H1 (cell line): ENCODE results near the gene HOXA11. TPM values are rescaled to one million over a fixed set of nuclear protein-coding genes. Genes with fewer than 3 reads are reported as not detected.

Source experiments
- CTCF ChIA-PET: fragments of 300-600 bp; sonication (Branson Sonifier 250); formaldehyde crosslinking; loops from one replicate; lab custom pipeline; 2021; ENCODE audit not compliant: partially characterized antibody; lab: Charles Lee
- POLR2A ChIA-PET: fragments of 300-600 bp; sonication (Branson Sonifier 250); formaldehyde crosslinking; loops from one replicate; lab custom pipeline; 2021; ENCODE audit warnings: inconsistent platforms; ENCODE audit not compliant: partially characterized antibody; lab: Charles Lee
- DNase-seq, 2 experiments: peaks; one replicate each; pipeline versions ENCODE4 v3.0.0 to v3.0.0-alpha.2; 2010 to 2022; ENCODE audit warnings: low spot score in 2 of 2, low read depth in 1 of 2, mixed read lengths in 1 of 2
- FAIRE-seq: peaks from 2 replicates; lab custom pipeline; 2011; peaks lifted over from hg19 to GRCh38; lab: Jason Lieb, UNC
- H2AFZ ChIP-seq: 2 replicates; pipeline ENCODE4 v1.8.1; 2012; ENCODE audit warnings: low read length, inconsistent platforms
- H2AK5ac ChIP-seq: 2 replicates; pipeline ENCODE4 v1.6.1; 2013; ENCODE audit warnings: low read depth, low read length
- H2BK120ac ChIP-seq: replicated peaks from 2 replicates; pipeline ENCODE3; 2013; ENCODE audit warnings: low read depth, low read length, inconsistent platforms
- H2BK12ac ChIP-seq: 2 replicates; pipeline ENCODE4 v1.6.1; 2013; ENCODE audit warnings: low read depth, low read length
- H2BK15ac ChIP-seq: 2 replicates; pipeline ENCODE4 v1.6.1; 2013; ENCODE audit warnings: low read length
- H2BK20ac ChIP-seq: 2 replicates; pipeline ENCODE4 v1.6.1; 2013; ENCODE audit warnings: low read length
- H2BK5ac ChIP-seq: 2 replicates; pipeline ENCODE4 v1.6.1; 2013; ENCODE audit warnings: low read depth, low read length
- H3K14ac ChIP-seq: 2 replicates; pipeline ENCODE4 v1.6.1; 2013; ENCODE audit warnings: inconsistent platforms; ENCODE audit not compliant: insufficient read length
- H3K18ac ChIP-seq: 2 replicates; pipeline ENCODE4 v1.6.1; 2013; ENCODE audit warnings: low read length; ENCODE audit errors: extremely low read depth
- H3K23ac ChIP-seq: 2 replicates; pipeline ENCODE4 v1.6.1; 2013; ENCODE audit warnings: inconsistent platforms; ENCODE audit not compliant: insufficient read length
- H3K23me2 ChIP-seq: 2 replicates; pipeline ENCODE4 v1.6.1; 2013; ENCODE audit warnings: low read depth, low read length
- H3K27ac ChIP-seq: 2 replicates; pipeline ENCODE4 v1.6.1; 2011; ENCODE audit warnings: low read depth, low read length, inconsistent platforms
- H3K27me3 ChIP-seq, 4 experiments: replicated peaks in 1 of 4; 1 replicate in 1 of 4; 2 replicates in 3 of 4; pipeline versions ENCODE4 v1.6.1 to v1.8.1; 2011 to 2013; ENCODE audit warnings: low read length in 3 of 4, mild to moderate bottlenecking in 3 of 4, inconsistent platforms in 2 of 4, mixed read lengths in 2 of 4, moderate library complexity in 1 of 4; ENCODE audit not compliant: control insufficient read depth in 3 of 4, insufficient read depth in 3 of 4; ENCODE audit errors: extremely low read depth in 1 of 4
- H3K36me3 ChIP-seq, 4 experiments: 2 replicates each; pipeline versions ENCODE4 v1.6.1 to v1.8.1; 2011 to 2013; ENCODE audit warnings: mild to moderate bottlenecking in 4 of 4, low read length in 3 of 4, moderate library complexity in 2 of 4, control low read depth in 1 of 4, inconsistent platforms in 1 of 4; ENCODE audit not compliant: insufficient read depth in 4 of 4, control insufficient read depth in 2 of 4
- H3K4ac ChIP-seq: replicated peaks from 2 replicates; pipeline ENCODE3; 2013; ENCODE audit warnings: low read length, low read depth, mixed read lengths, inconsistent platforms; ENCODE audit not compliant: insufficient read length
- H3K4me1 ChIP-seq, 4 experiments: replicated peaks in 1 of 4; 1 replicate in 1 of 4; 2 replicates in 3 of 4; pipeline versions ENCODE4 v1.6.1 to v1.8.1; 2011 to 2013; ENCODE audit warnings: low read length in 3 of 4, inconsistent platforms in 2 of 4, mixed read lengths in 1 of 4; ENCODE audit not compliant: insufficient read depth in 4 of 4, control insufficient read depth in 3 of 4
- H3K4me2 ChIP-seq, 2 experiments: 2 replicates each; pipeline versions ENCODE4 v1.6.1 to v1.8.1; 2011 to 2013; ENCODE audit warnings: low read depth in 2 of 2, low read length in 2 of 2, control low read depth in 1 of 2, inconsistent platforms in 1 of 2, mild to moderate bottlenecking in 1 of 2; ENCODE audit not compliant: insufficient read depth in 1 of 2
- H3K4me3 ChIP-seq, 4 experiments: fragments of 200-600, 300-600 bp in 1 of 4; sonication (generic), shearing (Covaris generic), sonication (Bioruptor Twin) in 1 of 4; 2 replicates each; pipeline versions ENCODE4 v1.5.1 to v1.8.1; 2011 to 2016; ENCODE audit warnings: low read length in 4 of 4, low read depth in 3 of 4, control low read depth in 2 of 4, inconsistent platforms in 2 of 4, mild to moderate bottlenecking in 2 of 4, mixed read lengths in 1 of 4, moderate library complexity in 1 of 4; ENCODE audit not compliant: insufficient read depth in 2 of 4; ENCODE audit errors: extremely low read depth in 1 of 4
- H3K56ac ChIP-seq: replicated peaks from 2 replicates; pipeline ENCODE3; 2013; ENCODE audit warnings: low read depth, mild to moderate bottlenecking, mixed read lengths, low read length, inconsistent platforms; ENCODE audit not compliant: insufficient read length
- H3K79me1 ChIP-seq: 2 replicates; pipeline ENCODE4 v1.6.1; 2013; ENCODE audit warnings: low read depth, low read length, control low read depth
- H3K79me2 ChIP-seq, 2 experiments: 2 replicates each; pipeline versions ENCODE4 v1.6.1 to v1.8.1; 2012 to 2013; ENCODE audit warnings: low read length in 2 of 2, mild to moderate bottlenecking in 2 of 2, inconsistent platforms in 1 of 2; ENCODE audit not compliant: insufficient read depth in 2 of 2, control insufficient read depth in 1 of 2
- H3K9ac ChIP-seq, 4 experiments: replicated peaks in 1 of 4; 1 replicate in 1 of 4; 2 replicates in 3 of 4; pipeline versions ENCODE4 v1.6.1 to v1.8.1; 2011 to 2013; ENCODE audit warnings: low read depth in 3 of 4, low read length in 3 of 4, control low read depth in 2 of 4, mild to moderate bottlenecking in 2 of 4, moderate library complexity in 2 of 4, inconsistent platforms in 1 of 4; ENCODE audit errors: extremely low read depth in 1 of 4
- H3K9me3 ChIP-seq, 2 experiments: 2 replicates each; pipeline versions ENCODE4 v1.6.1 to v1.8.1; 2012 to 2013; ENCODE audit warnings: mild to moderate bottlenecking in 2 of 2, moderate library complexity in 2 of 2, control low read depth in 1 of 2, inconsistent platforms in 1 of 2, low read depth in 1 of 2, low read length in 1 of 2, mixed read lengths in 1 of 2; ENCODE audit not compliant: insufficient read depth in 2 of 2
- H4K20me1 ChIP-seq, 2 experiments: replicated peaks in 1 of 2; 2 replicates each; pipeline versions ENCODE3 to v1.8.1; 2011 to 2013; ENCODE audit warnings: inconsistent platforms in 2 of 2, low read length in 2 of 2, mild to moderate bottlenecking in 1 of 2; ENCODE audit not compliant: insufficient read depth in 2 of 2, control insufficient read depth in 1 of 2
- H4K5ac ChIP-seq: 2 replicates; pipeline ENCODE4 v1.6.1; 2013; ENCODE audit warnings: low read length, low read depth, mixed read lengths, inconsistent platforms; ENCODE audit not compliant: insufficient read length
- H4K8ac ChIP-seq: 2 replicates; pipeline ENCODE4 v1.8.0; 2013; ENCODE audit warnings: mild to moderate bottlenecking, moderate library complexity, low read length, inconsistent platforms; ENCODE audit not compliant: insufficient read depth; ENCODE audit errors: extremely low read depth
- H4K91ac ChIP-seq: replicated peaks from 2 replicates; pipeline ENCODE3; 2013; ENCODE audit warnings: low read length, mixed read lengths, inconsistent platforms; ENCODE audit not compliant: insufficient read length
- KDM4A ChIP-seq: IDR thresholded peaks from one replicate; pipeline ENCODE4 v1.7.1; 2012; ENCODE audit warnings: low read depth, mild to moderate bottlenecking, moderate library complexity, low read length, inconsistent platforms; ENCODE audit not compliant: severe bottlenecking
- NANOG ChIP-seq: IDR thresholded peaks from 2 replicates; pipeline ENCODE4 v1.6.1; 2011; ENCODE audit warnings: low read length, low read depth, mild to moderate bottlenecking, inconsistent platforms; ENCODE audit not compliant: insufficient read depth, poor library complexity, severe bottlenecking
- RNF2 ChIP-seq: fragments of 200-900, 300-1000 bp; sonication (generic); IDR thresholded peaks from 2 replicates; pipeline ENCODE4 v1.7.1; 2016; ENCODE audit warnings: borderline replicate concordance, low read depth, mild to moderate bottlenecking, antibody characterized with exemption, low read length; ENCODE audit not compliant: poor library complexity, severe bottlenecking; ENCODE audit errors: missing control alignments
- TEAD4 ChIP-seq: IDR thresholded peaks from 2 replicates; pipeline ENCODE4 v1.6.1; 2012; ENCODE audit warnings: low read depth, low read length, inconsistent platforms, mixed read lengths
- WGBS, 2 experiments: shearing (Covaris generic) in 1 of 2; methylation state at CpG; one replicate each; pipeline versions ENCODE4 v1.1.6 to v1.1.7; 2013 to 2015; ENCODE audit warnings: low lambda C conversion rate in 2 of 2, mixed read lengths in 2 of 2, inconsistent platforms in 1 of 2, low coverage in 1 of 2, missing lambda C conversion rate in 1 of 2; ENCODE audit not compliant: insufficient replicate concordance in 2 of 2, insufficient coverage in 1 of 2, insufficient read length in 1 of 2; ENCODE audit errors: extremely low coverage in 1 of 2, missing lambda C conversion rate in 1 of 2; 5-methylcytosine and 5-hydroxymethylcytosine counted together
- polyA plus RNA-seq, 7 experiments: library from polyadenylated mRNA; depleted of rRNA in 3 of 7; stranded (reverse) in 5 of 7; unstranded in 2 of 7; fragments of >200 nt in 5 of 7; fragments of 200-250 nt in 2 of 7; gene quantifications; 1 replicate in 5 of 7; 2 replicates in 1 of 7; 4 replicates in 1 of 7; pipeline versions ENCODE4 v1.2.1 to v1.2.3, GENCODE V29; 2011 to 2013; ENCODE audit warnings: missing spikeins in 2 of 7, mixed read lengths in 2 of 7
- total RNA-seq: library from RNA; stranded (reverse); fragmentation: NEBNext Ultra II Directional; extraction: Animal tissue kit (Norgen Biotek cat#: 25700); gene quantifications from 2 replicates; pipeline ENCODE4 v1.2.1, GENCODE V29; 2021

HOXA11 gene
- total and polyA plus RNA-seq, 2 of the 8 experiments (the other 6 are each of a cell fraction or from before 2014, with no cell fraction given): not detected

GRCh38 chr7:27214239-27214950 lies 29.4 kb upstream of the HOXA11 start:
- H3K4me1 ChIP-seq: peaks cover 8 to 17% (median 12%) of the 10 kb centered on the region in 4 experiments
- 0 out of 2 replicates have a peak overlapping the region, but pooled peaks have one; percentile 17 for H2BK12ac ChIP-seq
- no peak overlapping the region for H2BK5ac ChIP-seq
- H3K27me3 ChIP-seq: peaks cover 85 to 96% (median 93%) of the 10 kb centered on the region in 4 experiments
- H2BK20ac ChIP-seq: no peak overlapping the region
- no peak overlapping the region for H2AK5ac ChIP-seq
- H4K8ac ChIP-seq: no peak overlapping the region
- DNase-seq (no peak), FAIRE-seq (peak; percentile 28)
- H4K91ac ChIP-seq: no peak overlapping the region
- H2BK15ac ChIP-seq: no peak overlapping the region
- H3K14ac ChIP-seq: no peak overlapping the region
- peaks cover 0 to 4% (median 0%) of the 10 kb centered on the region in 4 experiments; a peak in 1 of 8 replicates for H3K36me3 ChIP-seq
- H3K4me2 ChIP-seq: peak overlapping the region; percentile 47 to 52; a peak in 3 of 4 replicates
- no peak overlapping the region for H3K18ac ChIP-seq
- 6% methylated on average over 8 of the region's 8 CpGs; no CpG with 5 or more reads in 1 of the 2 experiments for WGBS, 2 experiments
- no peak overlapping the region for H2AFZ ChIP-seq
- H3K9ac ChIP-seq: no peak overlapping the region
- peak; percentile 50 for TF ChIP-seq RNF2
- TF ChIP-seq KDM4A: no peak
- 0 out of 2 replicates have a peak, but pooled peaks have one; percentile 13 for TF ChIP-seq TEAD4
- peak; percentile 5 for TF ChIP-seq NANOG
- no peaks in the 10 kb centered on the region for H3K9me3 ChIP-seq
- H3K4me3 ChIP-seq: peak overlapping the region in 1 of 4 experiments; percentile 38; a peak in 1 of 8 replicates
- H3K23me2 ChIP-seq: no peaks in the 10 kb centered on the region; the same call in 1 of the 2 replicates
- H4K20me1 ChIP-seq: peaks cover 9 to 22% of the 10 kb centered on the region in 2 experiments
- ChIA-PET POLR2A (no interaction called here), CTCF (interaction anchor here (0.9 to 1.9 kb wide), 2 partner anchors 19 to 28 kb away, joined by 3 to 10 read pairs; no protein-coding TSS in a partner anchor)
- no peaks in the 10 kb centered on the region for H3K79me1 ChIP-seq
- no peak overlapping the region for H3K23ac ChIP-seq
- H3K27ac ChIP-seq: no peak overlapping the region
- no peak overlapping the region for H3K56ac ChIP-seq
- H4K5ac ChIP-seq: no peak overlapping the region
- no peak overlapping the region for H2BK120ac ChIP-seq
- no peaks in the 10 kb centered on the region for H3K79me2 ChIP-seq
- no peak overlapping the region for H3K4ac ChIP-seq
